ENCODE results near the gene SYP.

DNA sequence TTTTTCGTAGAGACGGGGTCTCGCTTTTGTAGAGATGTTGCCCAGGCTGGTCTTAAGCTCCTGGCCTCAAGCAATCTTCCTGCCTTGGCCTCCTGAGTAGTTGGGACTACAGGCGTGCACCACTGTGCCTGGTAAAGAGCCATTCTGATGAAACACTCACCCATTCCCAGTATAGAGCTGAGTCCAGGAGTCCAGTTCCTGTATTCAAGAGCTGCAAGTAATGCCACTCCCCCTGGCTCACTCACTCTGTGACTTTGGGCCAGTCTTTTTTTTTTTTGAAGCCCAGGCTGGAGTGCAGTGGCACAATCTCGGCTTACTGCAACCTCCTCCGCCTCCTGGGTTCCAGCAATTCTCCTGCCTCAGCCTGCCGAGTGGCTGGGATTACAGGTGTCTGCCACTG, 38.7 kb upstream of the SYP start:
- TF ChIP-seq, protein P1, sequence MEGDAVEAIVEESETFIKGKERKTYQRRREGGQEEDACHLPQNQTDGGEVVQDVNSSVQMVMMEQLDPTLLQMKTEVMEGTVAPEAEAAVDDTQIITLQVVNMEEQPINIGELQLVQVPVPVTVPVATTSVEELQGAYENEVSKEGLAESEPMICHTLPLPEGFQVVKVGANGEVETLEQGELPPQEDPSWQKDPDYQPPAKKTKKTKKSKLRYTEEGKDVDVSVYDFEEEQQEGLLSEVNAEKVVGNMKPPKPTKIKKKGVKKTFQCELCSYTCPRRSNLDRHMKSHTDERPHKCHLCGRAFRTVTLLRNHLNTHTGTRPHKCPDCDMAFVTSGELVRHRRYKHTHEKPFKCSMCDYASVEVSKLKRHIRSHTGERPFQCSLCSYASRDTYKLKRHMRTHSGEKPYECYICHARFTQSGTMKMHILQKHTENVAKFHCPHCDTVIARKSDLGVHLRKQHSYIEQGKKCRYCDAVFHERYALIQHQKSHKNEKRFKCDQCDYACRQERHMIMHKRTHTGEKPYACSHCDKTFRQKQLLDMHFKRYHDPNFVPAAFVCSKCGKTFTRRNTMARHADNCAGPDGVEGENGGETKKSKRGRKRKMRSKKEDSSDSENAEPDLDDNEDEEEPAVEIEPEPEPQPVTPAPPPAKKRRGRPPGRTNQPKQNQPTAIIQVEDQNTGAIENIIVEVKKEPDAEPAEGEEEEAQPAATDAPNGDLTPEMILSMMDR (IDR thresholded peaks at IDR 0.05): no peak
- no peak for TF ChIP-seq POLR2A (IDR thresholded peaks at IDR 0.05)

Measured in testis (tissue), 2 donors.